Osteoblast (primary cell): Measurements from ENCODE around the gene ADAMTSL1. TPM values are rescaled to one million over a fixed set of nuclear protein-coding genes. Genes with fewer than 3 reads are reported as not detected.

Experiments
- DNase-seq: peaks from one replicate; pipeline ENCODE4 v3.0.0; 2011; ENCODE audit warnings: low spot score, mixed read lengths; ENCODE audit not compliant: insufficient read length; ENCODE audit errors: missing footprints
- H2AFZ ChIP-seq: 2 replicates; pipeline ENCODE4 v1.6.0; 2011; ENCODE audit warnings: mild to moderate bottlenecking, low read length
- H3K27ac ChIP-seq: 2 replicates; pipeline ENCODE4 v1.5.1; 2011; ENCODE audit warnings: mild to moderate bottlenecking, low read depth, low read length, moderate library complexity
- H3K27me3 ChIP-seq: 2 replicates; pipeline ENCODE4 v1.6.0; 2012; ENCODE audit warnings: mild to moderate bottlenecking, control low read depth, inconsistent platforms, low read length, moderate library complexity; ENCODE audit not compliant: insufficient read depth
- H3K36me3 ChIP-seq: 2 replicates; pipeline ENCODE4 v1.5.1; 2011; ENCODE audit warnings: mild to moderate bottlenecking, low read length, control low read depth, moderate library complexity; ENCODE audit not compliant: insufficient read depth
- H3K4me1 ChIP-seq: 2 replicates; pipeline ENCODE4 v1.5.1; 2011; ENCODE audit warnings: mild to moderate bottlenecking, low read length, control low read depth, moderate library complexity; ENCODE audit not compliant: insufficient read depth
- H3K4me2 ChIP-seq: 2 replicates; pipeline ENCODE4 v1.6.0; 2011; ENCODE audit warnings: mild to moderate bottlenecking, low read length; ENCODE audit not compliant: insufficient read depth
- H3K4me3 ChIP-seq: fragments of 200-600 bp; sonication (generic); 3 replicates; pipeline ENCODE4 v1.5.1; 2012; ENCODE audit warnings: mild to moderate bottlenecking, low read length, inconsistent platforms; ENCODE audit not compliant: insufficient read depth
- H3K79me2 ChIP-seq: 2 replicates; pipeline ENCODE4 v1.6.0; 2012; ENCODE audit warnings: mild to moderate bottlenecking, low read length, control low read depth, inconsistent platforms; ENCODE audit not compliant: insufficient read depth
- H3K9me3 ChIP-seq: 2 replicates; pipeline ENCODE4 v1.5.1; 2011; ENCODE audit warnings: low read depth, low read length, control low read depth
- H4K20me1 ChIP-seq: 2 replicates; pipeline ENCODE4 v1.6.0; 2012; ENCODE audit warnings: mild to moderate bottlenecking, low read length, control low read depth; ENCODE audit not compliant: insufficient read depth
- total RNA-seq: library from RNA; depleted of rRNA; stranded (reverse); fragments of >200 nt; gene quantifications from 2 replicates; pipeline ENCODE4 v1.2.3, GENCODE V29; 2012
- TF ChIP-seq, protein P1 (sequence below): IDR thresholded peaks from 2 replicates; pipeline ENCODE4 v1.5.1; 2011; ENCODE audit warnings: mild to moderate bottlenecking, low read depth, low read length, moderate library complexity; ENCODE audit errors: extremely low read depth

The ADAMTSL1 gene
- total RNA-seq, 1 donor = 54.3 TPM

DNA sequence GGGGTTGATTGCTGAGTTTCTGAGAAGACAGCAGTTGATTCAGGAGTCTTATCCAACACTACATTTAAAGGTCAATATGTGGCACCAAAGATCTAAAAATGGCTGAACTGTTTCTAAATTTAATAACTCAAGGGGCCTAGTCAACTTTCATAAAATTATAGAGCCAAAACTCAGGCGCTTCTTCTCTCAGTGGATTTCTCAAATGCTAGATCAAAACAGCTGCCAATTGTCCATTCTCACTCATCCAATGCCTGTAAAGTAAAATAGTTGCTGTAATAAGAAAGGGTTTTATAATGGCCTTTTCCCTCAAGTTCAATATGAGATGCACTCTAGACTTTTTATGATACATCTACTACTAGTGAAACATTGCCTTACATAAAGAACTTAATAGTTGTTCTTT lies 26.5 kb downstream of the ADAMTSL1 start:
- no peak for DNase-seq

GRCh38 chr9:18501949-18502348 lies 28.0 kb downstream of the ADAMTSL1 start:
- peaks cover 3% of the 10 kb centered on the region for H4K20me1 ChIP-seq
- H3K4me2 ChIP-seq = no peak overlapping the region
- peaks cover 91% of the 10 kb centered on the region for H3K79me2 ChIP-seq

More for the DNA sequence above, 26.5 kb downstream of the ADAMTSL1 start:
- H3K9me3 ChIP-seq = no peaks in the 10 kb centered on the region
- TF ChIP-seq, protein P1, sequence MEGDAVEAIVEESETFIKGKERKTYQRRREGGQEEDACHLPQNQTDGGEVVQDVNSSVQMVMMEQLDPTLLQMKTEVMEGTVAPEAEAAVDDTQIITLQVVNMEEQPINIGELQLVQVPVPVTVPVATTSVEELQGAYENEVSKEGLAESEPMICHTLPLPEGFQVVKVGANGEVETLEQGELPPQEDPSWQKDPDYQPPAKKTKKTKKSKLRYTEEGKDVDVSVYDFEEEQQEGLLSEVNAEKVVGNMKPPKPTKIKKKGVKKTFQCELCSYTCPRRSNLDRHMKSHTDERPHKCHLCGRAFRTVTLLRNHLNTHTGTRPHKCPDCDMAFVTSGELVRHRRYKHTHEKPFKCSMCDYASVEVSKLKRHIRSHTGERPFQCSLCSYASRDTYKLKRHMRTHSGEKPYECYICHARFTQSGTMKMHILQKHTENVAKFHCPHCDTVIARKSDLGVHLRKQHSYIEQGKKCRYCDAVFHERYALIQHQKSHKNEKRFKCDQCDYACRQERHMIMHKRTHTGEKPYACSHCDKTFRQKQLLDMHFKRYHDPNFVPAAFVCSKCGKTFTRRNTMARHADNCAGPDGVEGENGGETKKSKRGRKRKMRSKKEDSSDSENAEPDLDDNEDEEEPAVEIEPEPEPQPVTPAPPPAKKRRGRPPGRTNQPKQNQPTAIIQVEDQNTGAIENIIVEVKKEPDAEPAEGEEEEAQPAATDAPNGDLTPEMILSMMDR = no peak
- H3K27me3 ChIP-seq = no peaks in the 10 kb centered on the region
- H3K79me2 ChIP-seq = peaks cover 97% of the 10 kb centered on the region
- H3K4me2 ChIP-seq = no peak overlapping the region
- peak overlapping the region; percentile 4 for H3K27ac ChIP-seq
- H2AFZ ChIP-seq = no peak overlapping the region
- H4K20me1 ChIP-seq = peaks cover 3% of the 10 kb centered on the region
- H3K36me3 ChIP-seq = peaks cover 21% of the 10 kb centered on the region
- no peak overlapping the region for H3K4me3 ChIP-seq
- H3K4me1 ChIP-seq = peaks cover 24% of the 10 kb centered on the region

GRCh38 chr9:18502546-18502945 lies 28.6 kb downstream of the ADAMTSL1 start:
- H3K79me2 ChIP-seq = peaks cover 91% of the 10 kb centered on the region
- peaks cover 3% of the 10 kb centered on the region for H4K20me1 ChIP-seq
- peaks cover 6% of the 10 kb centered on the region for H3K4me1 ChIP-seq
- H3K4me3 ChIP-seq = no peak overlapping the region
- H2AFZ ChIP-seq = no peak overlapping the region
- no peak overlapping the region for H3K4me2 ChIP-seq
- no peaks in the 10 kb centered on the region for H3K9me3 ChIP-seq
- no peak for DNase-seq
- no peaks in the 10 kb centered on the region for H3K27me3 ChIP-seq
- TF ChIP-seq, protein P1 = no peak
- no peak overlapping the region for H3K27ac ChIP-seq
- H3K36me3 ChIP-seq = peaks cover 27% of the 10 kb centered on the region

More at GRCh38 chr9:18501949-18502348, 28.0 kb downstream of the ADAMTSL1 start:
- Histone ChIP-seq H3K4me1 (peaks cover 11% of the 10 kb centered on the region), H3K4me3 (no peak overlapping the region), H2AFZ (no peak overlapping the region), H3K36me3 (peaks cover 23% of the 10 kb centered on the region), H3K27me3 (no peaks in the 10 kb centered on the region), H3K9me3 (no peaks in the 10 kb centered on the region), H3K27ac (no peak overlapping the region)
- TF ChIP-seq, protein P1 = no peak
- peak; percentile 68 for DNase-seq

GRCh38 chr9:18504707-18505106 lies 30.8 kb downstream of the ADAMTSL1 start:
- Histone ChIP-seq H3K4me2 (no peak overlapping the region), H2AFZ (no peak overlapping the region), H3K9me3 (no peaks in the 10 kb centered on the region), H3K4me3 (no peak overlapping the region), H4K20me1 (peaks cover 3% of the 10 kb centered on the region), H3K36me3 (peaks cover 30% of the 10 kb centered on the region), H3K79me2 (peaks cover 83% of the 10 kb centered on the region), H3K27me3 (no peaks in the 10 kb centered on the region), H3K27ac (no peak overlapping the region), H3K4me1 (peaks cover 6% of the 10 kb centered on the region)
- DNase-seq = no peak
- TF ChIP-seq, protein P1 = no peak
